Activated B cell treated with CpG ODN at 0.5 μM for 24 hours (primary cell): ENCODE results near the gene SPATC1L. TPM values are rescaled to one million over a fixed set of nuclear protein-coding genes. Genes with fewer than 3 reads are reported as not detected.

Source experiments
- ATAC-seq: fragments of 200-7000 bp; cut with Tn5 transposase; one replicate; pipeline ENCODE4 v1.10.0; 2021; ENCODE audit warnings: low read depth, mild to moderate bottlenecking, moderate library complexity
- CTCF ChIA-PET: fragments of 350-600 bp; sonication (Branson Sonifier 250); formaldehyde crosslinking; loops from one replicate; lab custom pipeline; 2021; ENCODE audit warnings: antibody characterized with exemption; lab: Charles Lee
- POLR2A ChIA-PET: fragments of 350-600 bp; sonication (Branson Sonifier 250); formaldehyde crosslinking; loops from one replicate; lab custom pipeline; 2021; ENCODE audit warnings: antibody characterized with exemption; lab: Charles Lee
- DNase-seq: peaks from one replicate; pipeline ENCODE4 v3.0.0; 2022
- H3K27ac Mint-ChIP-seq: one replicate; pipeline ENCODE4 v1.8.0; 2020; ENCODE audit warnings: mixed read lengths
- H3K27me3 Mint-ChIP-seq: one replicate; pipeline ENCODE4 v1.8.0; 2021; ENCODE audit warnings: mixed read lengths
- H3K36me3 Mint-ChIP-seq: one replicate; pipeline ENCODE4 v1.8.0; 2021; ENCODE audit warnings: low read depth, mixed read lengths
- H3K4me1 Mint-ChIP-seq: one replicate; pipeline ENCODE4 v1.8.0; 2021; ENCODE audit warnings: mixed read lengths
- H3K4me3 Mint-ChIP-seq: one replicate; pipeline ENCODE4 v1.8.0; 2020; ENCODE audit warnings: mild to moderate bottlenecking, mixed read lengths
- H3K9me3 Mint-ChIP-seq: one replicate; pipeline ENCODE4 v1.8.0; 2020; ENCODE audit warnings: mixed read lengths
- intact Hi-C: fragments of 100-400 bp; cut with micrococcal nuclease; formaldehyde crosslinking; loops from one replicate; pipeline ENCODE4 v1.15.1; 2024
- total RNA-seq: library from RNA; stranded (reverse); gene quantifications from 2 replicates; pipeline ENCODE4 v1.2.3, GENCODE V29; 2022
- TF ChIP-seq, protein P1 (sequence below): fragments of 200-600 bp; IDR thresholded peaks from one replicate; pipeline ENCODE4 v1.8.0; 2022; ENCODE audit warnings: antibody characterized with exemption, mild to moderate bottlenecking

Gene SPATC1L
- total RNA-seq, result 7.5 and 7.9 TPM in 2 replicates

DNA sequence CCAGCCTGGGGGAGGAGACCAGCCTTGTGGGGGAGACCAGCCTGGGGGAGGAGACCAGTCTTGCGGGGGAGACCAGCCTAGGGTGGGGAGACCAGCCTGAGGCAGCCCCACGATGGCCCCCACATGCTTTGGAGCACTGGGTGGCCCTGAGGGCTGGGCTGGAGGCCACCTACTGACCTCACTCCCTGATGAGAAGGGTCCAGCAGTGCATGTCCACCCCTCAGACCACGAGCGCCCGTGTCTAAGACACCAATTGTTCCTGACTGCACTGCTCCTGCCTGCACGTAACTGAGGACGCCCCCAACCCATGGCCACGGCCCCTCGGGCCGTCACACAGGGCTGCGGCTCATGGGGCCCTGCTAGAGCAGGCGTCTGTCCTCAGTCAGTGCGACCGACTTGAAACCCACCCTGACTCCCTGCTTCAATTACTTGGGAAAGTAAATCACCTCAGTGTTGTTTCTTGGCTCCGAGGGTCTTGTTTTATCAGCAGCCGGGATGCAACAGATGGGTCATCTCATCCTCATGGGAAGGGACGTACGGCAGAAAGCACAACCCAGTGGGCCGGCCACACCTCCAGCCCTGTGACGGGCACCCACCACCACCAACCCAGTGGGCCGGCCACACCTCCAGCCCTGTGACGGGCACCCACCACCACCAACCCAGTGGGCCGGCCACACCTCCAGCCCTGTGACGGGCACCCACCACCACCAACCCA is at the start of gene SPATC1L:
SPATC1L (minus strand) TSS at position 550 of the 715 bp plus-strand sequence. CDS start 1,643 bp downstream, outside the sequence.
- Mint-ChIP-seq H3K4me3 (peak within 1 kb of the TSS; percentile 89), H3K9me3 (no peaks in the 10 kb centered on the region), H3K27me3 (no peaks in the 10 kb centered on the region), H3K4me1 (peaks cover 5% of the 10 kb centered on the region), H3K36me3 (peaks cover 7% of the 10 kb centered on the region), H3K27ac (peak within 1 kb of the TSS; percentile 85)
- POLR2A ChIA-PET, result no interaction called here
- TF ChIP-seq, protein P1, sequence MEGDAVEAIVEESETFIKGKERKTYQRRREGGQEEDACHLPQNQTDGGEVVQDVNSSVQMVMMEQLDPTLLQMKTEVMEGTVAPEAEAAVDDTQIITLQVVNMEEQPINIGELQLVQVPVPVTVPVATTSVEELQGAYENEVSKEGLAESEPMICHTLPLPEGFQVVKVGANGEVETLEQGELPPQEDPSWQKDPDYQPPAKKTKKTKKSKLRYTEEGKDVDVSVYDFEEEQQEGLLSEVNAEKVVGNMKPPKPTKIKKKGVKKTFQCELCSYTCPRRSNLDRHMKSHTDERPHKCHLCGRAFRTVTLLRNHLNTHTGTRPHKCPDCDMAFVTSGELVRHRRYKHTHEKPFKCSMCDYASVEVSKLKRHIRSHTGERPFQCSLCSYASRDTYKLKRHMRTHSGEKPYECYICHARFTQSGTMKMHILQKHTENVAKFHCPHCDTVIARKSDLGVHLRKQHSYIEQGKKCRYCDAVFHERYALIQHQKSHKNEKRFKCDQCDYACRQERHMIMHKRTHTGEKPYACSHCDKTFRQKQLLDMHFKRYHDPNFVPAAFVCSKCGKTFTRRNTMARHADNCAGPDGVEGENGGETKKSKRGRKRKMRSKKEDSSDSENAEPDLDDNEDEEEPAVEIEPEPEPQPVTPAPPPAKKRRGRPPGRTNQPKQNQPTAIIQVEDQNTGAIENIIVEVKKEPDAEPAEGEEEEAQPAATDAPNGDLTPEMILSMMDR, result no peak
- intact Hi-C loops, result loop anchor here (1.0 to 2.0 kb wide), 3 partner anchors 45 to 141 kb away; partner anchors contain the start of genes PCNT and YBEY
- peak; percentile 48 for DNase-seq
- ATAC-seq, result peak; percentile 72
- CTCF ChIA-PET, result no interaction called here

DNA sequence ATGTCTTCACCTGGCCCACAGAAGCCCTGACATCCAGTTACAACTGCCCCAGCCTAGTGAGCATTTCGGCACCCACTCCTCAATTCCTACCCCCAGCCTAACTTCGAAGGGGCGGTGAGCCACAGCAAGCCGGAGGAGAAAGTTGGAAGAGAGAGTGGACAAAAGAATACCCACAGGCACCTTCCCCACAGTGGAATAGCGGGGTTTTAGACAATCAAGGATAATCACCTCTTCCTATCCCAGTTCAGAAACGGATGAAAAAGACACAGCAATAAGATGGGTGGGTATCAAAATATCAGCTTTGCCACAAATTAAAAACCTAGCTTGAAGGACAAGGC is 45.6 kb upstream of the SPATC1L start:
- Mint-ChIP-seq H3K27me3 (no peaks in the 10 kb centered on the region), H3K4me1 (peaks cover 39% of the 10 kb centered on the region), H3K36me3 (peaks cover 35% of the 10 kb centered on the region), H3K4me3 (peak overlapping the region; percentile 99), H3K27ac (no peak overlapping the region), H3K9me3 (no peaks in the 10 kb centered on the region)
- no peak for ATAC-seq
- ChIA-PET POLR2A (interaction anchor here (1.0 kb wide), 1 partner anchor 95 kb away, joined by 3 read pairs; no protein-coding TSS in a partner anchor), CTCF (interaction anchor here (1.2 to 2.7 kb wide), 2 partner anchors 24 to 86 kb away, joined by 4 to 8 read pairs; no protein-coding TSS in a partner anchor)
- TF ChIP-seq, protein P1, result no peak
- intact Hi-C loops, result loop anchor here (1.0 to 5.0 kb wide), 5 partner anchors 46 to 258 kb away; partner anchors contain the start of genes DIP2A, SPATC1L and YBEY
- no peak for DNase-seq

DNA sequence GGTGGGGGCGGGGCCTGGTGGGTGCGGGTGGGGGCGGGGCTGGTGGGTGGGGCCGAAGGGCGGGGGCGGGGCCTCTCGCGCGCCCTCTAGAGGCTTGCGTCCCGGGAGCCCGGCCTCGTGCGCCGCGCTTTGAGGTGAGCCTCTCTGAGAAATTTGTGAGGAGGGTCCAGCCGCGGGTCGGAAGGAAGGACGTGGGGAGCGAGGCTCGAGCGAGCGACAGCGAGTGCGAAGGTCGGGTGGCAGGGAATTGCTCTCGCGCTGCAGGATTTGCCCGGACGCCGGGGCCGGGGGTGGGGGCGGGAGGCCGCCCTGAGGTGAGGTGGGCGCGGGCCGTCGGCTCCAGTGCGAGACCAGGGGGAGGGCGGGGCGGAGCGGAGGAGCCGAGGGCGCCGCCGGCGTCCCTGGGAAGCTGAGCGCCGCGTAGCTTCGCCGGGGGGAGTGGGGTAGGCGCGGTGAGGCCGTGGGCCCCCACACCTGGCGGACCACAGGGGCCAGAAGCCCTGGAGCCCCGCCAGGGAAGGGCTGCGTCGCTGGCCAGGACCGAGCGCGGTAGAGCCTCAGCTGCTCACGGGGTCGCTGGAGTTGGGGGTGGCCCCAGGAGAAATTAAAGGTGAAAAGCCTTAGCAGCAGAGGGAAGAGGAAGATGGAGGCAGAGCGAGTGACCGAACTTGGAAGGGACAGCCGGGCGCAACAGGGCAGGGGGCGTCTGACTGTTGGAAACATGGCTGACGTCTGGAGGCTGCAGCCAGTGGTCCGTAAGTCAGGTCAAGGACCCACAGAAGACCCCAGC is 45.1 kb upstream of the SPATC1L start:
- H3K27ac Mint-ChIP-seq, result peak overlapping the region; percentile 97
- intact Hi-C loops, result loop anchor here (1.0 to 5.0 kb wide), 5 partner anchors 45 to 257 kb away; partner anchors contain the start of genes DIP2A, SPATC1L and YBEY
- H3K4me3 Mint-ChIP-seq, result peak overlapping the region; percentile 99
- H3K36me3 Mint-ChIP-seq, result peaks cover 30% of the 10 kb centered on the region
- TF ChIP-seq, protein P1, result no peak
- ChIA-PET POLR2A (interaction anchor here (0.6 to 1.1 kb wide), 4 partner anchors 24 to 220 kb away, joined by 3 to 5 read pairs (median 4); partner anchors contain the start of gene C21orf58), CTCF (interaction anchor here (2.7 kb wide), 1 partner anchor 86 kb away, joined by 8 read pairs; no protein-coding TSS in a partner anchor)
- DNase-seq, result no peak
- H3K4me1 Mint-ChIP-seq, result peaks cover 39% of the 10 kb centered on the region
- peak; percentile 40 for ATAC-seq
- no peaks in the 10 kb centered on the region for H3K9me3 Mint-ChIP-seq
- no peaks in the 10 kb centered on the region for H3K27me3 Mint-ChIP-seq

DNA sequence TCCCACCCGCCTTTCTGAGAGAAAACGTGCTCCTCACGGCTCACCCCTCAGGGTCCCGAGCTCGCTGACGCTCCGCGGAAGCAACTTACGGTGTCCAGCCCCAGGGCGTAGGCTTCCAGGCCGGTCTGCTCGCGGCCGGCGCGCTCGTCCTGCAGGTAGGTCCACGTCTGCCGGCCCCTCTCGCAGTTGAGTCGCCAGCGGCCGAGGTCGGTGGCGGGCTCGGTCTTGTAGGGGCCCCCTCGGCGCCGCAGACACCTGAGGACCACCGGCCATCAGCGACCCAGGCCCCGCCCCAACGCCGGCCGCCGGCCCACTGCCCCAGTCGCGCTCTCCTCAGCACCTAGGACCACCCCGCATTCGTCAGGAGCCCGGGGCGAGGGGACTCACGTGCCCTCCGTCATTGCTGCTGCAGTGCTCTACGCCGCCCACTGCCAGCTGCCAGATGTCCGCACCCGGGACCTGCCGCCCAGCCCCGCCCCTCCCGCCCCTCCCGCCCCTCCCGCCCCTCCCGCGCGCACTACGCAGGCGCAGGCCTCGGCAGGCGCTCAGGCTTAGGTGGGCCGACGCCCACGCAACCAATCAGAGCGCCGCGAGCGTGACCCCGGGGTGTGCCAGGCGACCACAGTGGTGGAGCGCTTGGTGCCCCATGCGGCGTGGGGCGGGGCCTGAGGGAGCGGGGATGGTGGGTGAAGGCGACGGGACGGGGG is 44.2 kb upstream of the SPATC1L start, which contains the start of gene LSS:
LSS (minus strand) TSS at position 430 of the 707 bp plus-strand sequence; CDS start at position 401, 29 bp downstream.
- Mint-ChIP-seq H3K4me3 (peak within 1 kb of the TSS; percentile 99), H3K27ac (peak within 1 kb of the TSS; percentile 97), H3K4me1 (peaks cover 39% of the 10 kb centered on the region), H3K9me3 (no peaks in the 10 kb centered on the region), H3K27me3 (no peaks in the 10 kb centered on the region), H3K36me3 (peaks cover 25% of the 10 kb centered on the region)
- ChIA-PET CTCF (interaction anchor here (2.7 kb wide), 1 partner anchor 85 kb away, joined by 8 read pairs; no protein-coding TSS in a partner anchor), POLR2A (interaction anchor here (0.9 to 1.1 kb wide), 2 partner anchors 24 to 95 kb away, joined by 4 to 5 read pairs; partner anchors contain the start of gene C21orf58)
- intact Hi-C loops, result loop anchor here (1.0 to 5.0 kb wide), 6 partner anchors 44 to 256 kb away; partner anchors contain the start of genes DIP2A, PCNT, SPATC1L and YBEY
- TF ChIP-seq, protein P1, result no peak
- DNase-seq, result peak; percentile 96
- ATAC-seq, result peak; percentile 93
